GM18507 (cell line): Measurements from ENCODE around the gene URM1.

Experiments used
- DNase-seq: peaks from one replicate; pipeline ENCODE4 v3.0.0; 2011; ENCODE audit warnings: low read depth; ENCODE audit not compliant: insufficient read length; ENCODE audit errors: extremely low spot score
- FAIRE-seq: peaks from 2 replicates; lab custom pipeline; 2011; peaks lifted over from hg19 to GRCh38; lab: Jason Lieb, UNC

The URM1 gene

GRCh38 chr9:128383007-128383753 is 12.0 kb downstream of the URM1 start:
- DNase-seq (no peak), FAIRE-seq (no peak)

- FAIRE-seq (no peak), DNase-seq (no peak)
Observed at GRCh38 chr9:128383791-128384190, 12.6 kb downstream of the URM1 start.

- no peak for DNase-seq
- FAIRE-seq = no peak
Observed at GRCh38 chr9:128384801-128385495, 13.8 kb downstream of the URM1 start.

- DNase-seq (no peak), FAIRE-seq (no peak)
Observed at GRCh38 chr9:128385496-128386460, 14.6 kb downstream of the URM1 start.

- FAIRE-seq = no peak
- DNase-seq = no peak
Observed at GRCh38 chr9:128388150-128388549, 17.0 kb downstream of the URM1 start.

- no peak for DNase-seq
- no peak for FAIRE-seq
Observed at GRCh38 chr9:128389395-128390149, 18.4 kb downstream of the URM1 start.

- DNase-seq (no peak), FAIRE-seq (no peak)
Observed at GRCh38 chr9:128390150-128390812, 19.1 kb downstream of the URM1 start.

- FAIRE-seq = no peak
- DNase-seq = no peak
Observed at GRCh38 chr9:128390813-128391711, 19.9 kb downstream of the URM1 start.

GRCh38 chr9:128391956-128392301 is 20.8 kb downstream of the URM1 start:
- FAIRE-seq = no peak
- DNase-seq = no peak

- FAIRE-seq (no peak), DNase-seq (no peak)
Observed at GRCh38 chr9:128392302-128393144, 21.3 kb downstream of the URM1 start.

- DNase-seq (no peak), FAIRE-seq (no peak)
Observed at GRCh38 chr9:128393145-128393775, 22.1 kb downstream of the URM1 start.

GRCh38 chr9:128393970-128394369 is 22.8 kb downstream of the URM1 start:
- DNase-seq (no peak), FAIRE-seq (no peak)

- no peak for FAIRE-seq
- no peak for DNase-seq
Observed at GRCh38 chr9:128394379-128395168, 23.4 kb downstream of the URM1 start.

- FAIRE-seq (no peak), DNase-seq (no peak)
Observed at GRCh38 chr9:128396970-128397613, 25.9 kb downstream of the URM1 start.

GRCh38 chr9:128397831-128398230 is 26.7 kb downstream of the URM1 start:
- FAIRE-seq (no peak), DNase-seq (no peak)

- no peak for DNase-seq
- FAIRE-seq = no peak
Observed at GRCh38 chr9:128399861-128400260, 28.7 kb downstream of the URM1 start.
